HepG2 (cell line): Measurements from ENCODE around the gene TEX261. TPM values are rescaled to one million over a fixed set of nuclear protein-coding genes. Genes with fewer than 3 reads are reported as not detected.

Source experiments
- ATAC-seq: fragments of 200-7000 bp; cut with Tn5 transposase; 3 replicates; pipeline ENCODE4 v1.9.1; 2020; ENCODE audit warnings: mild to moderate bottlenecking, moderate library complexity
- BruUV-seq: library from RNA; stranded (reverse); fragments of 400-500 nt; replicated peaks from 2 replicates; lab custom pipeline; 2021; lab: Mats Ljungman, UMichigan
- CTCF ChIA-PET: fragments of 300-600 bp; formaldehyde crosslinking; extraction: SDS; loops from one replicate; lab custom pipeline; 2021; ENCODE audit warnings: low total read pairs, inconsistent platforms, low intra/inter-chr PET ratio; lab: Yijun Ruan, JAX
- POLR2A ChIA-PET: fragments of 350-600 bp; sonication (Branson Sonifier 250); formaldehyde crosslinking; loops from one replicate; lab custom pipeline; 2020; ENCODE audit warnings: antibody characterized with exemption, inconsistent platforms; lab: Yijun Ruan, JAX
- DNase-seq: peaks from one replicate; pipeline ENCODE4 v3.0.0-alpha.2; 2015; ENCODE audit warnings: low spot score
- FAIRE-seq: peaks from 3 replicates; lab custom pipeline; 2011; peaks lifted over from hg19 to GRCh38; lab: Jason Lieb, UNC
- H2AFZ ChIP-seq: one replicate; pipeline ENCODE4 v1.6.1; 2011; ENCODE audit warnings: low read length, inconsistent platforms
- H3K27ac ChIP-seq: fragments of 300-600 bp; 3 replicates; pipeline ENCODE4 v1.8.0; 2011; ENCODE audit warnings: mixed run types, mild to moderate bottlenecking, mixed read lengths, low read length, inconsistent platforms; ENCODE audit not compliant: insufficient read depth; ENCODE audit errors: extremely low read length
- H3K27me3 ChIP-seq, 2 experiments: fragments of 200-600 bp in 1 of 2; 2 replicates in 1 of 2; 3 replicates in 1 of 2; pipeline versions ENCODE4 v1.6.0 to v1.8.0; 2011; ENCODE audit warnings: low read length in 2 of 2, mild to moderate bottlenecking in 2 of 2, moderate library complexity in 2 of 2, inconsistent platforms in 1 of 2; ENCODE audit not compliant: insufficient read depth in 2 of 2, control insufficient read depth in 1 of 2
- H3K36me3 ChIP-seq, 2 experiments: fragments of 200-600 bp in 1 of 2; replicated peaks in 1 of 2; 2 replicates in 1 of 2; 3 replicates in 1 of 2; pipeline versions ENCODE4 v1.5.1 to v1.8.0; 2011; ENCODE audit warnings: low read length in 2 of 2, inconsistent platforms in 1 of 2; ENCODE audit not compliant: insufficient read depth in 2 of 2, control insufficient read depth in 1 of 2
- H3K4me1 ChIP-seq: 2 replicates; pipeline ENCODE4 v1.5.1; 2012; ENCODE audit warnings: low read length, inconsistent platforms; ENCODE audit not compliant: insufficient read depth
- H3K4me2 ChIP-seq: 2 replicates; pipeline ENCODE4 v1.6.0; 2011; ENCODE audit warnings: low read depth, low read length, inconsistent platforms
- H3K4me3 ChIP-seq, 3 experiments: fragments of 200-600 bp in 1 of 3; sonication (generic), shearing (Covaris generic) in 1 of 3; replicated peaks in 1 of 3; 2 replicates each; pipeline ENCODE4 v1.5.1; 2011 to 2016; ENCODE audit warnings: low read length in 3 of 3, inconsistent platforms in 2 of 3, low read depth in 2 of 3, mild to moderate bottlenecking in 2 of 3, control low read depth in 1 of 3, mixed read lengths in 1 of 3; ENCODE audit not compliant: insufficient read depth in 1 of 3
- H3K79me2 ChIP-seq: one replicate; pipeline ENCODE4 v1.6.1; 2011; ENCODE audit warnings: low read length, inconsistent platforms; ENCODE audit not compliant: insufficient read depth
- H3K9ac ChIP-seq: 2 replicates; pipeline ENCODE4 v1.6.0; 2011; ENCODE audit warnings: mild to moderate bottlenecking, low read depth, low read length, inconsistent platforms; ENCODE audit not compliant: insufficient read depth
- H3K9me3 ChIP-seq: 2 replicates; pipeline ENCODE4 v1.5.1; 2012; ENCODE audit warnings: mild to moderate bottlenecking, low read length
- H4K20me1 ChIP-seq: 2 replicates; pipeline ENCODE4 v1.6.0; 2011; ENCODE audit warnings: inconsistent platforms, mild to moderate bottlenecking, low read length, moderate library complexity; ENCODE audit not compliant: insufficient read depth
- ATF5 ChIP-seq: sonication (generic); formaldehyde crosslinking; IDR thresholded peaks from 2 replicates; pipeline ENCODE4 v1.4.0; 2020; ENCODE audit warnings: mild to moderate bottlenecking, low read depth, missing genetic modification reagents
- CEBPB ChIP-seq: IDR thresholded peaks from 2 replicates; pipeline ENCODE4 v1.6.1; 2011; ENCODE audit warnings: low read depth, low read length, improper control_type of control experiment, borderline replicate concordance
- ELF3 ChIP-seq: IDR thresholded peaks from 2 replicates; pipeline ENCODE4 v1.6.1; 2016; ENCODE audit warnings: missing genetic modification reagents, missing compliant biosample characterization
- GLMP ChIP-seq: sonication (generic); formaldehyde crosslinking; IDR thresholded peaks from 2 replicates; pipeline ENCODE4 v1.9.0; 2021; ENCODE audit warnings: missing genetic modification reagents, mild to moderate bottlenecking, borderline replicate concordance
- JUND ChIP-seq: sonication (generic); formaldehyde crosslinking; IDR thresholded peaks from 2 replicates; pipeline ENCODE4 v1.8.0; 2022; ENCODE audit warnings: mild to moderate bottlenecking, missing genetic modification reagents
- KLF9 ChIP-seq: IDR thresholded peaks from 2 replicates; pipeline ENCODE4 v1.6.1; 2016; ENCODE audit warnings: low read depth
- MIER2 ChIP-seq: IDR thresholded peaks from 2 replicates; pipeline ENCODE4 v1.6.1; 2016; ENCODE audit warnings: missing biosample characterization, missing genetic modification reagents
- MTERF4 ChIP-seq: sonication (generic); formaldehyde crosslinking; IDR thresholded peaks from 2 replicates; pipeline ENCODE4 v1.8.0; 2023; ENCODE audit warnings: mild to moderate bottlenecking, missing genetic modification reagents
- TEF ChIP-seq: sonication (generic); formaldehyde crosslinking; IDR thresholded peaks from 2 replicates; pipeline ENCODE4 v1.5.0; 2020; ENCODE audit warnings: missing genetic modification reagents
- THYN1 ChIP-seq: sonication (generic); formaldehyde crosslinking; IDR thresholded peaks from 2 replicates; pipeline ENCODE4 v1.8.1; 2023; ENCODE audit warnings: low read depth, mild to moderate bottlenecking, moderate library complexity, missing genetic modification reagents, borderline replicate concordance
- ZNF512 ChIP-seq: sonication (generic); formaldehyde crosslinking; IDR thresholded peaks from 2 replicates; pipeline ENCODE4 v1.4.0; 2020; ENCODE audit warnings: mild to moderate bottlenecking, missing genetic modification reagents
- ZNF576 ChIP-seq: sonication (generic); formaldehyde crosslinking; IDR thresholded peaks from 2 replicates; pipeline ENCODE4 v1.4.0; 2020; ENCODE audit warnings: mild to moderate bottlenecking, missing genetic modification reagents
- ZNF687 ChIP-seq: sonication (generic); formaldehyde crosslinking; IDR thresholded peaks from 2 replicates; pipeline ENCODE4 v1.5.1; 2020; ENCODE audit warnings: mild to moderate bottlenecking, missing genetic modification reagents, moderate library complexity
- ZNF761 ChIP-seq: sonication (generic); formaldehyde crosslinking; conservative IDR thresholded peaks from 2 replicates; pipeline ENCODE4 v1.4.0; 2020; ENCODE audit warnings: mild to moderate bottlenecking, missing genetic modification reagents
- WGBS: methylation state at CpG from one replicate; pipeline ENCODE4 v1.1.6; 2017; ENCODE audit warnings: low lambda C conversion rate; 5-methylcytosine and 5-hydroxymethylcytosine counted together
- in situ Hi-C: cut with HindIII; loops from 2 replicates; pipeline ENCODE4 v1.10.0; 2017; ENCODE audit warnings: low pct_unique_long_range_greater_than_20kb; ENCODE audit not compliant: extremely low pct_ligation_motif_present
- intact Hi-C: fragments of 100-400 bp; cut with micrococcal nuclease; formaldehyde crosslinking; loops from one replicate; pipeline ENCODE4 v1.10.0; 2022; ENCODE audit not compliant: unreplicated experiment
- polyA plus RNA-seq, 8 experiments: library from polyadenylated mRNA; depleted of rRNA in 3 of 8; stranded (reverse) in 7 of 8; unstranded in 1 of 8; fragments of >200 nt; fragmentation: Illumina TruSeq in 4 of 8; extraction: Trizol in 4 of 8; gene quantifications; 2 replicates each; pipeline versions ENCODE4 v1.2.1 to v1.2.3, GENCODE V29; 2011 to 2016; ENCODE audit warnings: low read depth in 4 of 8, missing spikeins in 1 of 8, mixed read lengths in 1 of 8; ENCODE audit not compliant: insufficient read depth in 1 of 8
- total RNA-seq, 5 experiments: library from RNA; depleted of rRNA; stranded (reverse); fragments of >200 nt; fragmentation: Illumina TruSeq; extraction: Trizol; gene quantifications; 2 replicates each; pipeline ENCODE4 v1.2.3, GENCODE V29; 2016; ENCODE audit warnings: low read depth in 1 of 5

Gene TEX261
- total and polyA plus RNA-seq, 2 of the 13 experiments (the other 11 are each of a cell fraction or from before 2014, with no cell fraction given), result 43.8 to 78.7 TPM

- Histone ChIP-seq H2AFZ (no peak overlapping the region), H3K27ac (no peak overlapping the region), H3K4me2 (no peak overlapping the region), H3K4me3 (no peak overlapping the region), H4K20me1 (no peaks in the 10 kb centered on the region), H3K36me3 (no peaks in the 10 kb centered on the region), H3K4me1 (peaks cover 40% of the 10 kb centered on the region), H3K27me3 (peaks cover 0 to 13% of the 10 kb centered on the region in 2 experiments; a peak in 3 of 5 replicates), H3K79me2 (no peaks in the 10 kb centered on the region), H3K9me3 (no peaks in the 10 kb centered on the region), H3K9ac (no peak overlapping the region)
- POLR2A ChIA-PET, result no interaction called here
- in situ Hi-C loops, result no loop called here
- intact Hi-C loops, result no loop called here
- BruUV-seq, result no TSS peak
- CTCF ChIA-PET, result no interaction called here
- WGBS, result 59% methylated on average over 4 of the region's 4 CpGs
- no peak for ATAC-seq
- FAIRE-seq, result no peak
- no peak for DNase-seq
- no peak for TF ChIP-seq KLF9 (CRISPR knock-in tag)
- TF ChIP-seq ELF3, result no peak
- TF ChIP-seq MTERF4 (CRISPR knock-in tag), result no peak
- no peak for TF ChIP-seq JUND
- TF ChIP-seq ZNF576 (CRISPR knock-in tag), result no peak
- TF ChIP-seq TEF, result no peak
- no peak for TF ChIP-seq CEBPB
- TF ChIP-seq THYN1 (CRISPR knock-in tag), result no peak
- no peak for TF ChIP-seq ZNF687 (CRISPR knock-in tag)
- no peak for TF ChIP-seq GLMP (CRISPR knock-in tag)
- no peak for TF ChIP-seq ZNF512 (CRISPR knock-in tag)
- TF ChIP-seq MIER2 (CRISPR knock-in tag), result no peak
- no peak for TF ChIP-seq ZNF761
- no peak for TF ChIP-seq ATF5
Measured at GRCh38 chr2:70944111-70944690, 50.5 kb downstream of the TEX261 start.
